ENCODE measurements around the gene CDH4.

GRCh38 chr20:61811166-61811565, 559.1 kb downstream of the CDH4 start:
- TF ChIP-seq POLR2AphosphoS5 (IDR thresholded peaks at IDR 0.05; ENCODE audit: low read depth, low read length): no peak
- TF ChIP-seq RAD21 (IDR thresholded peaks at IDR 0.05 in 1 of 2, conservative IDR thresholded peaks at IDR 0.05 in 1 of 2; ENCODE audit: low read depth in 2 of 2, low read length in 2 of 2): peak in 1 of 2 experiments; percentile 14; a peak in 1 of 4 replicates
- no peak for TF ChIP-seq FOSL1 (IDR thresholded peaks at IDR 0.05; ENCODE audit: insufficient read depth, low read depth, low read length)
- no peak for TF ChIP-seq CTCF (IDR thresholded peaks at IDR 0.05; ENCODE audit: control extremely low read depth in 1 of 3, insufficient read depth in 1 of 3, low read depth in 1 of 3, low read length in 3 of 3)
- TF ChIP-seq NANOG (IDR thresholded peaks at IDR 0.05; ENCODE audit: insufficient read depth, low read depth, low read length, poor library complexity, severe bottlenecking): no peak
- no peak for TF ChIP-seq TAF1 (IDR thresholded peaks at IDR 0.05; ENCODE audit: low read depth, low read length)
- no peak for TF ChIP-seq CEBPB (IDR thresholded peaks at IDR 0.05; ENCODE audit: low read depth, low read length)
- no peak for TF ChIP-seq RBBP5 (IDR thresholded peaks at IDR 0.05; ENCODE audit: borderline replicate concordance, low read depth, low read length)

Measured in H1 (cell line).